Nephron (organoid): ENCODE results near the gene KLHDC8B.

Experiments used
- H3K27ac Mint-ChIP-seq, 3 experiments: 2 replicates each; pipeline ENCODE4 v1.8.0; 2020; ENCODE audit warnings: mixed read lengths in 3 of 3, mild to moderate bottlenecking in 2 of 3, moderate library complexity in 1 of 3
- H3K27me3 Mint-ChIP-seq: 2 replicates; pipeline ENCODE4 v1.8.0; 2021; ENCODE audit warnings: low read depth, mild to moderate bottlenecking, moderate library complexity, mixed read lengths
- H3K36me3 Mint-ChIP-seq: 2 replicates; pipeline ENCODE4 v1.8.0; 2020; ENCODE audit warnings: low read depth, mixed read lengths
- H3K4me1 Mint-ChIP-seq: 2 replicates; pipeline ENCODE4 v1.8.0; 2020; ENCODE audit warnings: mixed read lengths
- H3K4me3 Mint-ChIP-seq, 3 experiments: 2 replicates each; pipeline ENCODE4 v1.8.0; 2020; ENCODE audit warnings: mild to moderate bottlenecking in 3 of 3, mixed read lengths in 3 of 3, moderate library complexity in 2 of 3
- H3K9me3 Mint-ChIP-seq: 2 replicates; pipeline ENCODE4 v1.8.0; 2020; ENCODE audit warnings: mixed read lengths
- TF ChIP-seq, protein P1 (sequence below), 3 experiments: fragments of 200-600 bp; sonication (generic); IDR thresholded peaks; one replicate each; pipeline ENCODE4 v1.5.0; 2021; ENCODE audit warnings: antibody characterized with exemption in 3 of 3; ENCODE audit not compliant: unreplicated experiment in 3 of 3

The KLHDC8B gene

DNA sequence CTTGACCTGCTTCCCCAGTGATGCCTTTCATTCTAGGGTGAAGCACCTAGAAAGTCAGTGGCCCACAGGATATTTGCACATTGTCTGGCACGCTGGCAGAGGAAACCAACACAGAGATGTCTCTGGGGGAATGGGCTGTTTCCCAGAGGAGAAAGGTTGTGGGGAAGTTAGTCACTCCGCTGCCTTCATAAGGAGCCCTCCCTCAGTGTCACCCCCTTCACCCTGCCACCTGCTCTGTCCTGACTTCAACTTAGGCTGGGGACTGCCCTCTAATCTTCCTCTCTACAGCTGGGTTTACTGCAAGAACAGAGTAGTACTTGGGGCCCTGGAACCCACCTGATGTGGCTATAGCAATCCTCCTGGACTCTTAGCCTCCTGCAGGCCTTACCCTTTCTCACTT, 5.7 kb downstream of the KLHDC8B start:
- Mint-ChIP-seq H3K27ac (peak overlapping the region in 1 of 3 experiments; percentile 49), H3K9me3 (no peaks in the 10 kb centered on the region), H3K27me3 (no peaks in the 10 kb centered on the region), H3K4me3 (no peak overlapping the region), H3K36me3 (peaks cover 26% of the 10 kb centered on the region), H3K4me1 (peaks cover 33% of the 10 kb centered on the region)
- TF ChIP-seq, protein P1, sequence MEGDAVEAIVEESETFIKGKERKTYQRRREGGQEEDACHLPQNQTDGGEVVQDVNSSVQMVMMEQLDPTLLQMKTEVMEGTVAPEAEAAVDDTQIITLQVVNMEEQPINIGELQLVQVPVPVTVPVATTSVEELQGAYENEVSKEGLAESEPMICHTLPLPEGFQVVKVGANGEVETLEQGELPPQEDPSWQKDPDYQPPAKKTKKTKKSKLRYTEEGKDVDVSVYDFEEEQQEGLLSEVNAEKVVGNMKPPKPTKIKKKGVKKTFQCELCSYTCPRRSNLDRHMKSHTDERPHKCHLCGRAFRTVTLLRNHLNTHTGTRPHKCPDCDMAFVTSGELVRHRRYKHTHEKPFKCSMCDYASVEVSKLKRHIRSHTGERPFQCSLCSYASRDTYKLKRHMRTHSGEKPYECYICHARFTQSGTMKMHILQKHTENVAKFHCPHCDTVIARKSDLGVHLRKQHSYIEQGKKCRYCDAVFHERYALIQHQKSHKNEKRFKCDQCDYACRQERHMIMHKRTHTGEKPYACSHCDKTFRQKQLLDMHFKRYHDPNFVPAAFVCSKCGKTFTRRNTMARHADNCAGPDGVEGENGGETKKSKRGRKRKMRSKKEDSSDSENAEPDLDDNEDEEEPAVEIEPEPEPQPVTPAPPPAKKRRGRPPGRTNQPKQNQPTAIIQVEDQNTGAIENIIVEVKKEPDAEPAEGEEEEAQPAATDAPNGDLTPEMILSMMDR (IDR thresholded peaks at IDR 0.05; ENCODE audit: unreplicated experiment in 3 of 3), result no peak

DNA sequence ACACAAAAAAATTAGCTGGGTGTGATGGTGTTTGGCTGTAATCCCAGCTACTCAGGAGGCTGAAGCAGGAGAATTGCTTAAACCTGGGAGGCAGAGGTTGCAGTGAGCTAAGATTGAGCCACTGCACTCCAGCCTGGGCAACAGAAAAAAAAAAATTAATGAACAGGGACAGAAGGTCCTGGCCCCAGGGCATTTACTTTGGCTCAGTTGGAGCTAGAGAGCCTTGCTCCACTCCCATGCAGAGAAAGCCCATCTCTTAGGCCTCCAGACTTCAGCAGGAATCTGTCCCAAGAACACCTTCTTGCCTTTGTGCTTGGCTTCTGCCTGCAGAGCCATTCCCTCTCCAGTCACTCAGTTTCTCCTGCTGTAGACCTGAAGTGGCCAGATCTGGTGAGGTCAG, 8.7 kb downstream of the KLHDC8B start:
- Mint-ChIP-seq H3K9me3 (no peaks in the 10 kb centered on the region), H3K4me1 (peaks cover 10% of the 10 kb centered on the region), H3K27ac (no peak overlapping the region), H3K27me3 (no peaks in the 10 kb centered on the region), H3K4me3 (no peak overlapping the region), H3K36me3 (peaks cover 19% of the 10 kb centered on the region)
- TF ChIP-seq, protein P1 (IDR thresholded peaks at IDR 0.05; ENCODE audit: unreplicated experiment in 3 of 3), result no peak

DNA sequence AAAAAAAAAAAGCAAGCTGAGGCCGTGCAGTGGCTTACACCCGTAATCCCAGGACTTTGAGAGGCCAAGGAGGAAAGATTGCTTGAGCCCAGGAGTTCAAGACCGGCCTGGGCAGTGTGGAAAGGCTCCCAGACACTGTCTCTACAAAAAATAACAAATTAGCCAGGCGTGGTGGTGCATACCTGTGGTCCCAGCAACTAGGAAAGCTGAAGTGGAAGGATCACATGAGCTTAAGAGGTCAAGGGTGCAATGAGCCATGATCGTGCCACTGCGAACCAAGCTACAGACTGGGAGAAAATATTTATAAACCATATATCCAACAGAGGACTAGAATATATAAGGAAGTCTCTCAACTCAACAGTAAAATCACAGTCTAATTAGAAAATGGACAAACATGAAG, 10.0 kb downstream of the KLHDC8B start:
- Mint-ChIP-seq H3K27ac (peak overlapping the region in 1 of 3 experiments; percentile 52), H3K27me3 (no peaks in the 10 kb centered on the region), H3K9me3 (no peaks in the 10 kb centered on the region), H3K36me3 (peaks cover 8% of the 10 kb centered on the region), H3K4me3 (no peak overlapping the region), H3K4me1 (peaks cover 7% of the 10 kb centered on the region)
- TF ChIP-seq, protein P1 (IDR thresholded peaks at IDR 0.05; ENCODE audit: unreplicated experiment in 3 of 3), result no peak

DNA sequence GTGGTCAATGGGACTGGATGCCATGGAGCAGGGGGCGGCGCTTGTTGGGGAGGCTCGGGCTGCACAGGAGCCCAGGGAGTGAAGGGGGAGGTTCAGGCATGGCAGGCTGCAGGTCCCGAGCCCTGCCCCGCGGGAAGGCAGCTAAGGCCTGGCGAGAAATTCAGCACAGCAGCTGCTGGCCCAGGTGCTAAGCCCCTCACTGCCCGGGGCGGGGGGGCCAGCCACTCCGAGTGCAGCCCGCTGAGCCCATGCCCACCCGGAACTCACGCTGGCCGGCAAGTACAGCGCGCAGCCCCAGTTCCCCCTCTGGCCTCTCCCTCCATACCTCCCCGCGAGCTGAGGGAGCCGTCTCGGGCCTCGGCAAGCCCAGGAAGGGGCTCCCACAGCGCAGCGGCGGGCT, 11.3 kb downstream of the KLHDC8B start:
- Mint-ChIP-seq H3K9me3 (no peaks in the 10 kb centered on the region), H3K4me1 (peaks cover 7% of the 10 kb centered on the region), H3K27me3 (no peaks in the 10 kb centered on the region), H3K36me3 (peaks cover 6% of the 10 kb centered on the region), H3K27ac (no peak overlapping the region), H3K4me3 (no peak overlapping the region)
- TF ChIP-seq, protein P1 (IDR thresholded peaks at IDR 0.05; ENCODE audit: unreplicated experiment in 3 of 3), result no peak

DNA sequence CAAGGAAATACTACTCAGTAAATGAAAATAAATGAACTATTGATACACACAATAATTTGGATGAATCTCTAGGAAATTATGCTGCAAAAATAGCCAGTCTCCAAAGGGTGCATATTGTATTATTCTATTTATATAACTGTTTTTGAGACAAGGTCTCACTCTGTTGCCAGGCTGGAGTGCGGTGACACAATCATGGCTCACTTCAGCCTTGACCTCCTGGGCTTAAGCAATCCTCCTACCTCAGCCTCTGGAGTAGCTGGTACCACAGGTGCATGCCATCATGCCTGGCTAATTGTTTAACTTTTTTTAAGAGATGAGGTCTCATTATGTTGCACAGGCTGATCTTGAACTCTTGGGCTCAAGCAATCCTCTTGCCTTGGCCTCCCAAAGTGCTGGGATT, 12.5 kb downstream of the KLHDC8B start:
- H3K9me3 Mint-ChIP-seq, result no peaks in the 10 kb centered on the region
- H3K36me3 Mint-ChIP-seq, result peaks cover 6% of the 10 kb centered on the region
- peaks cover 6% of the 10 kb centered on the region for H3K4me1 Mint-ChIP-seq
- TF ChIP-seq, protein P1 (IDR thresholded peaks at IDR 0.05; ENCODE audit: unreplicated experiment in 3 of 3), result no peak
- no peak overlapping the region for H3K4me3 Mint-ChIP-seq
- H3K27ac Mint-ChIP-seq, result no peak overlapping the region
- H3K27me3 Mint-ChIP-seq, result no peaks in the 10 kb centered on the region

DNA sequence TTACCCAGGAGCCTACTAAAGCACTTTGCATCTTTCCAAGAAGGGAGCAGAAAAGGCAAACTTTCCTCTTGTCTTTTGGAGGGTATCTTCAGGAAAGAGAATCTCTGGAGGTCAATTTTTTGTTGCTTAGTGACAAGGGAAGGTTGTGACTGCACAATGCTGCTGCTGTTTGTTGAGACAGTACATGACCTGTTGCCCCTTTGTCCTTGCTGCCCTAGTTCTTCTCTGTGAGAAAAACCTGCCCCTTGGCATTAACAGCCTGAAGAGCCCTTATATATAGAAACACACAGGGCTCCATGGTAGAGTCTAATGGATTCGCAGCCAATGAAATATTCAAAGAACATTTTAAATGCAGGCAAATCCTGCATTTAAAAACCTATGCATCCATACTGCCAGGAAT, 20.3 kb downstream of the KLHDC8B start:
- Mint-ChIP-seq H3K4me1 (no peaks in the 10 kb centered on the region), H3K9me3 (no peaks in the 10 kb centered on the region), H3K27me3 (peaks cover 7% of the 10 kb centered on the region), H3K4me3 (no peak overlapping the region), H3K27ac (no peak overlapping the region), H3K36me3 (no peaks in the 10 kb centered on the region)
- TF ChIP-seq, protein P1 (IDR thresholded peaks at IDR 0.05; ENCODE audit: unreplicated experiment in 3 of 3), result no peak
